ENCODE data around the gene LMBR1. TPM values are rescaled to one million over a fixed set of nuclear protein-coding genes. Genes with fewer than 3 reads are reported as not detected.

Gene LMBR1
- total and polyA plus RNA-seq, 2 donors (not counting 3 experiments of a cell fraction or from before 2014, with no cell fraction given): 14.0 to 72.9 TPM

- no peaks in the 10 kb centered on the region for H3K9me1 ChIP-seq (replicated peaks; ENCODE audit: control insufficient read depth, extremely low read depth, insufficient read depth, low read length)
- dilution Hi-C loops (cut with MboI; ENCODE audit: extremely low pct_ligation_motif_present, low sequenced_read_pairs) (no loop called here), intact Hi-C loops (cut with micrococcal nuclease) (no loop called here)
- no peak overlapping the region for H3K27ac ChIP-seq (ENCODE audit: insufficient read depth, low read depth, low read length)
- H3K36me3 ChIP-seq (ENCODE audit: control insufficient read depth in 2 of 2, extremely low read depth in 1 of 2, insufficient read depth in 2 of 2, low read length in 2 of 2): no peaks in the 10 kb centered on the region
- H3K4me1 ChIP-seq (ENCODE audit: control insufficient read depth, extremely low read depth, insufficient read depth, low read length): no peaks in the 10 kb centered on the region
- BruUV-seq (replicated peaks): no TSS peak
- CTCF ChIA-PET: no interaction called here
- no peaks in the 10 kb centered on the region for H4K20me1 ChIP-seq (replicated peaks; ENCODE audit: control insufficient read depth, extremely low read depth, insufficient read depth, low read length)
- no peak for TF ChIP-seq POLR2A (IDR thresholded peaks at IDR 0.05; ENCODE audit: low read depth, low read length)
- H3K27me3 ChIP-seq (ENCODE audit: control insufficient read depth in 2 of 2, insufficient read depth in 2 of 2, low read length in 2 of 2): no peaks in the 10 kb centered on the region
- no peaks in the 10 kb centered on the region for H3K79me2 ChIP-seq (ENCODE audit: control insufficient read depth, insufficient read depth, low read length)
- POLR2A ChIA-PET: no interaction called here
- H3K9ac ChIP-seq (replicated peaks; ENCODE audit: extremely low read depth, insufficient read depth, low read length): no peak overlapping the region
- H2AFZ ChIP-seq (ENCODE audit: low read depth, low read length): no peak overlapping the region
- no peaks in the 10 kb centered on the region for H3K9me3 ChIP-seq (replicated peaks; ENCODE audit: control insufficient read depth, insufficient read depth, low read length)
- FAIRE-seq (no peak), DNase-seq (ENCODE audit: low read depth, low spot score) (no peak)
- no peak overlapping the region for H3K4me3 ChIP-seq (replicated peaks in 1 of 3; ENCODE audit: insufficient read depth in 1 of 3, low read depth in 1 of 3, low read length in 3 of 3)
- no peak overlapping the region for H3K4me2 ChIP-seq (ENCODE audit: insufficient read depth, low read length)
These were observed 200.1 kb downstream of the LMBR1 start for GRCh38 chr7:156692849-156693248.

GRCh38 chr7:156691764-156692163 lies 201.2 kb downstream of the LMBR1 start:
- dilution Hi-C loops (cut with MboI; ENCODE audit: extremely low pct_ligation_motif_present, low sequenced_read_pairs): no loop called here
- H3K27me3 ChIP-seq (ENCODE audit: control insufficient read depth in 2 of 2, insufficient read depth in 2 of 2, low read length in 2 of 2): no peaks in the 10 kb centered on the region

More at GRCh38 chr7:156691764-156692163, 201.2 kb downstream of the LMBR1 start:
- intact Hi-C loops (cut with micrococcal nuclease): no loop called here
- no peaks in the 10 kb centered on the region for H3K79me2 ChIP-seq (ENCODE audit: control insufficient read depth, insufficient read depth, low read length)
- H3K4me2 ChIP-seq (ENCODE audit: insufficient read depth, low read length): no peak overlapping the region
- H2AFZ ChIP-seq (ENCODE audit: low read depth, low read length): no peak overlapping the region
- H3K4me3 ChIP-seq (replicated peaks in 1 of 3; ENCODE audit: insufficient read depth in 1 of 3, low read depth in 1 of 3, low read length in 3 of 3): no peak overlapping the region
- no peaks in the 10 kb centered on the region for H3K36me3 ChIP-seq (ENCODE audit: control insufficient read depth in 2 of 2, extremely low read depth in 1 of 2, insufficient read depth in 2 of 2, low read length in 2 of 2)
- H3K4me1 ChIP-seq (ENCODE audit: control insufficient read depth, extremely low read depth, insufficient read depth, low read length): no peaks in the 10 kb centered on the region
- no TSS peak for BruUV-seq (replicated peaks)
- H4K20me1 ChIP-seq (replicated peaks; ENCODE audit: control insufficient read depth, extremely low read depth, insufficient read depth, low read length): no peaks in the 10 kb centered on the region
- TF ChIP-seq MYC (IDR thresholded peaks at IDR 0.05; ENCODE audit: low read depth, low read length) (no peak), MAX (IDR thresholded peaks at IDR 0.05; ENCODE audit: insufficient read depth, insufficient read length) (no peak), EZH2 (IDR thresholded peaks at IDR 0.05; ENCODE audit: borderline replicate concordance, low read depth, low read length, severe bottlenecking) (no peak), FOS (IDR thresholded peaks at IDR 0.05; ENCODE audit: borderline replicate concordance, insufficient read depth, low read length) (no peak), POLR2AphosphoS5 (IDR thresholded peaks at IDR 0.05; ENCODE audit: insufficient read depth, low read depth, low read length) (no peak), GATA2 (IDR thresholded peaks at IDR 0.05; ENCODE audit: insufficient read depth, insufficient read length, low read depth, low read length) (no peak), JUN (IDR thresholded peaks at IDR 0.05; ENCODE audit: borderline replicate concordance, insufficient read depth, insufficient read length, low read depth) (no peak), POLR2A (IDR thresholded peaks at IDR 0.05; ENCODE audit: low read depth, low read length) (no peak)
- TF ChIP-seq, protein P1, sequence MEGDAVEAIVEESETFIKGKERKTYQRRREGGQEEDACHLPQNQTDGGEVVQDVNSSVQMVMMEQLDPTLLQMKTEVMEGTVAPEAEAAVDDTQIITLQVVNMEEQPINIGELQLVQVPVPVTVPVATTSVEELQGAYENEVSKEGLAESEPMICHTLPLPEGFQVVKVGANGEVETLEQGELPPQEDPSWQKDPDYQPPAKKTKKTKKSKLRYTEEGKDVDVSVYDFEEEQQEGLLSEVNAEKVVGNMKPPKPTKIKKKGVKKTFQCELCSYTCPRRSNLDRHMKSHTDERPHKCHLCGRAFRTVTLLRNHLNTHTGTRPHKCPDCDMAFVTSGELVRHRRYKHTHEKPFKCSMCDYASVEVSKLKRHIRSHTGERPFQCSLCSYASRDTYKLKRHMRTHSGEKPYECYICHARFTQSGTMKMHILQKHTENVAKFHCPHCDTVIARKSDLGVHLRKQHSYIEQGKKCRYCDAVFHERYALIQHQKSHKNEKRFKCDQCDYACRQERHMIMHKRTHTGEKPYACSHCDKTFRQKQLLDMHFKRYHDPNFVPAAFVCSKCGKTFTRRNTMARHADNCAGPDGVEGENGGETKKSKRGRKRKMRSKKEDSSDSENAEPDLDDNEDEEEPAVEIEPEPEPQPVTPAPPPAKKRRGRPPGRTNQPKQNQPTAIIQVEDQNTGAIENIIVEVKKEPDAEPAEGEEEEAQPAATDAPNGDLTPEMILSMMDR (IDR thresholded peaks at IDR 0.05; ENCODE audit: extremely low read depth in 1 of 2, insufficient read depth in 1 of 2, low read depth in 1 of 2, low read length in 2 of 2): no peak
- H3K27ac ChIP-seq (ENCODE audit: insufficient read depth, low read depth, low read length): no peak overlapping the region
- H3K9me3 ChIP-seq (replicated peaks; ENCODE audit: control insufficient read depth, insufficient read depth, low read length): no peaks in the 10 kb centered on the region
- ChIA-PET CTCF (no interaction called here), POLR2A (no interaction called here)
- H3K9ac ChIP-seq (replicated peaks; ENCODE audit: extremely low read depth, insufficient read depth, low read length): no peak overlapping the region
- FAIRE-seq (no peak), DNase-seq (ENCODE audit: low read depth, low spot score) (no peak)
- H3K9me1 ChIP-seq (replicated peaks; ENCODE audit: control insufficient read depth, extremely low read depth, insufficient read depth, low read length): no peaks in the 10 kb centered on the region

All from endothelial cell of umbilical vein (primary cell).